Spleen (tissue), 11 donors: ENCODE measurements around the gene STARD13. TPM values are rescaled to one million over a fixed set of nuclear protein-coding genes. Genes with fewer than 3 reads are reported as not detected.

ENCODE experiments used
- DNase-seq: peaks from one replicate; pipeline ENCODE4 v3.0.0-alpha.2; 2020
- H3K27ac ChIP-seq, 8 donors: fragments of 200-600 bp; sonication (generic) in 7 of 8; 1 replicate in 4 of 8; 2 replicates in 4 of 8; pipeline versions ENCODE4 v1.5.0 to v1.8.0; 2016 to 2021; ENCODE audit warnings: inconsistent platforms in 4 of 8, mild to moderate bottlenecking in 4 of 8, moderate library complexity in 1 of 8
- H3K27me3 ChIP-seq, 7 donors: fragments of 200-600 bp; sonication (generic) in 6 of 7; replicated peaks in 1 of 7; 1 replicate in 4 of 7; 2 replicates in 3 of 7; pipeline versions ENCODE4 v1.5.0 to v1.8.0; 2016 to 2021; ENCODE audit warnings: inconsistent platforms in 3 of 7, mild to moderate bottlenecking in 1 of 7
- H3K36me3 ChIP-seq, 6 donors: fragments of 200-600 bp; sonication (generic) in 5 of 6; 1 replicate in 4 of 6; 2 replicates in 2 of 6; pipeline versions ENCODE4 v1.5.0 to v1.8.0; 2016 to 2021; ENCODE audit warnings: inconsistent platforms in 2 of 6
- H3K4me1 ChIP-seq, 6 donors: fragments of 200-600 bp; sonication (generic) in 5 of 6; 1 replicate in 3 of 6; 2 replicates in 3 of 6; pipeline versions ENCODE4 v1.5.0 to v1.8.0; 2016 to 2021; ENCODE audit warnings: inconsistent platforms in 3 of 6
- H3K4me3 ChIP-seq, 8 donors: fragments of 200-600 bp; sonication (generic) in 7 of 8; 1 replicate in 4 of 8; 2 replicates in 4 of 8; pipeline versions ENCODE4 v1.5.0 to v1.8.0; 2016 to 2021; ENCODE audit warnings: inconsistent platforms in 4 of 8, mild to moderate bottlenecking in 4 of 8, moderate library complexity in 2 of 8
- H3K9me3 ChIP-seq, 8 donors: fragments of 200-600 bp; sonication (generic) in 7 of 8; 1 replicate in 4 of 8; 2 replicates in 4 of 8; pipeline versions ENCODE4 v1.5.0 to v1.8.0; 2016 to 2021; ENCODE audit warnings: inconsistent platforms in 4 of 8
- CTCF ChIP-seq, 11 experiments: fragments of 200-600 bp in 7 of 11; fragments of 450-650 bp in 4 of 11; sonication (generic) in 4 of 11; IDR thresholded peaks in 8 of 11; conservative IDR thresholded peaks in 3 of 11; 1 replicate in 7 of 11; 2 replicates in 4 of 11; pipeline versions ENCODE4 v1.4.0 to v1.8.0; 2016 to 2021; ENCODE audit warnings: antibody characterized with exemption in 11 of 11, inconsistent platforms in 4 of 11, mild to moderate bottlenecking in 1 of 11
- POLR2A ChIP-seq, 3 donors: fragments of 450-650 bp; IDR thresholded peaks; one replicate each; pipeline ENCODE4 v1.5.1; 2017; ENCODE audit warnings: antibody characterized with exemption in 3 of 3, mild to moderate bottlenecking in 1 of 3
- POLR2AphosphoS5 ChIP-seq, 3 donors: sonication (generic); formaldehyde crosslinking; IDR thresholded peaks; one replicate each; pipeline ENCODE4 v1.5.1; 2017; ENCODE audit warnings: antibody characterized with exemption in 3 of 3
- WGBS, 5 donors: extraction: QIAGEN DNeasy Blood & Tissue Kit in 3 of 5; methylation state at CpG; one replicate each; pipeline versions ENCODE4 v1.1.5 to v1.1.7; 2013 to 2018; 5-methylcytosine and 5-hydroxymethylcytosine counted together
- intact Hi-C: fragments of 100-400 bp; cut with DNase I; formaldehyde crosslinking; loops from one replicate; pipeline ENCODE4 v1.15.0; 2023; ENCODE audit warnings: low total_unique reads
- polyA plus RNA-seq, 3 donors: library from polyadenylated mRNA; stranded (reverse); fragments of 200-250 nt; gene quantifications; one replicate each; pipeline ENCODE4 v1.2.1, GENCODE V29; 2013
- total RNA-seq, 7 donors: library from RNA; depleted of rRNA in 3 of 7; stranded (reverse); fragments of >200 nt in 3 of 7; fragmentation: NEBNext Ultra II Directional in 4 of 7; extraction: Animal tissue kit (Norgen Biotek cat#: 25700) in 4 of 7; gene quantifications; one replicate each; pipeline versions ENCODE4 v1.1.0 to v1.2.1, GENCODE V29; 2016 to 2021
- donor health status: healthy with polysubstance abuse.
- donor health status: DM: no; HTN: no; CAD: no; lungs with moderate emphysema.
- donor health status: DM: no; HTN: no; CAD: no.
- donor health status: Bipolar disorder and iron deficiency.
- donor health status: healthy.
- donor health status: DM: no; HTN: no; CAD: no.
- donor health status: DM: yes; HTN: yes; CAD: no.

Gene STARD13
- total and polyA plus RNA-seq, 10 donors: 1.4 to 58.1 (median 26.7) TPM

DNA sequence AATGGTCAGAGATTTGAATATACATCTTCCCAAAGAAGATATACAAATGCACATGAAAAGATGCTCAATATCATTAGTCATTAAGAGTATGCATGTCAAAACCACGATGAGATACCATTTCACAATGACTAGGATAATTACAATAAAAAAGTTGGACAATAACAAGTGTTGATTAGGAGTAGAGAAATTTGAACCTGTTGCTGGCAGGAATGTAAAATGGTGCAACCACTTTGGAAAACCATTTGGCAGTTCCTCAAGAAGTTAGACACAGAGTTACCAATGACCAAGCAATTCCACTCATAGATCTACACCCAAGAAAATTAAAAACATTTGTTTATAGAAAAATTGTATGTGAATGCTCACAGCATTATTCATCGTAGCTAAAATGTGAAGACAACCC, 33.2 kb upstream of the STARD13 start:
- no peak for TF ChIP-seq POLR2A (IDR thresholded peaks at IDR 0.05)
- no peak for TF ChIP-seq CTCF (IDR thresholded peaks at IDR 0.05 in 8 of 11, conservative IDR thresholded peaks at IDR 0.05 in 3 of 11)
- TF ChIP-seq POLR2AphosphoS5 (IDR thresholded peaks at IDR 0.05): no peak
- intact Hi-C loops: no loop called here
- Histone ChIP-seq H3K9me3 (peaks cover 0 to 7% (median 0%) of the 10 kb centered on the region in 8 donors), H3K27me3 (no peaks in the 10 kb centered on the region), H3K4me3 (no peak overlapping the region), H3K27ac (no peak overlapping the region), H3K4me1 (no peaks in the 10 kb centered on the region), H3K36me3 (no peaks in the 10 kb centered on the region)
- DNase-seq: no peak
- WGBS, 5 donors: 69 to 88% (median 82%) methylated on average over 2 of the region's 2 CpGs

DNA sequence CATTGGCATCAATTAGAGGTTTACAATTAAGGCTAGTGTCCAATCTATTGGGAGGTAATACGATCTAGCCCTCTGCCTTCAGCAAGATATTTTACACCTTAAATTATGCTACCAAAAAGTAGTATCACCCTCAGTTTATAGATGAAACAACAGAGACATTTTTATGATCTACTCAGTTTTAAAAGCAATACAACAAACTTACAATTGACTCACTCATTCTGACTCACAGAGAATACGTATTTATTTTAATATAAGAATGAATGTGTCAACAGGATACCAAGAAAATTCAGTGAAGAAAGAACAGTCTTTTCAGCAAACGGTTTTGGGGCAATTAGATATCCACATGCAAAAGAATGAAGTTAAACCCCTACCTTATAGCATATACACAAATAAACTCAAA, 32.5 kb upstream of the STARD13 start:
- peaks cover 0 to 7% (median 0%) of the 10 kb centered on the region in 8 donors for H3K9me3 ChIP-seq
- TF ChIP-seq CTCF (IDR thresholded peaks at IDR 0.05 in 8 of 11, conservative IDR thresholded peaks at IDR 0.05 in 3 of 11) (no peak), POLR2AphosphoS5 (IDR thresholded peaks at IDR 0.05) (no peak), POLR2A (IDR thresholded peaks at IDR 0.05) (no peak)
- H3K36me3 ChIP-seq: no peaks in the 10 kb centered on the region
- no peak for DNase-seq
- no peaks in the 10 kb centered on the region for H3K27me3 ChIP-seq
- intact Hi-C loops: no loop called here
- no peak overlapping the region for H3K4me3 ChIP-seq
- no peaks in the 10 kb centered on the region for H3K4me1 ChIP-seq
- no peak overlapping the region for H3K27ac ChIP-seq
- 83 to 94% (median 89%) methylated on average over 3 of the region's 3 CpGs for WGBS, 5 donors

DNA sequence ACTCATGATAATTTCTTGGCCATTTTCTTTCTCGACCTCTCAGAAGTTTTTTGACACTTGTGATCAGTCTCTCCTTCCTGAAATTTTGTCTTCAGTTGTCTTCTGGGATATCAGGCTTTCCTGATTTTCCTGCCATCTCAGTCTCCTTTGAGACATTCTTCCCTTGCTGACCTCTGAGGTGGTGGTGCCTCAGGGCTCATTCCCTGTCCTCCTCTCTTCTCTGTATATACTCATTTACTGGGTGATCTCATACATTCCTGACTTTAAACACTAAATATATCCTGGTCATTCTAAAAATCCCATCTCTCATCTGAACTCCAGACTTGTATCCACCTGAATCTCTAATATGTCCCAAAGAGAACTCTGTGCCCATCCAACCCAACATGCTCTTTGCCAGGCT, 31.3 kb upstream of the STARD13 start:
- intact Hi-C loops: no loop called here
- Histone ChIP-seq H3K27ac (no peak overlapping the region), H3K36me3 (no peaks in the 10 kb centered on the region), H3K4me1 (peaks cover 0 to 5% (median 0%) of the 10 kb centered on the region in 6 donors), H3K27me3 (no peaks in the 10 kb centered on the region), H3K9me3 (peaks cover 0 to 7% (median 0%) of the 10 kb centered on the region in 8 donors), H3K4me3 (no peak overlapping the region)
- TF ChIP-seq CTCF (IDR thresholded peaks at IDR 0.05 in 8 of 11, conservative IDR thresholded peaks at IDR 0.05 in 3 of 11): no peak
- no peak for TF ChIP-seq POLR2A (IDR thresholded peaks at IDR 0.05)
- no peak for TF ChIP-seq POLR2AphosphoS5 (IDR thresholded peaks at IDR 0.05)
- DNase-seq: no peak
- whole genome bisulfite sequencing, 5 donors: 74 to 87% (median 79%) methylated on average over 1 of the region's 1 CpG

DNA sequence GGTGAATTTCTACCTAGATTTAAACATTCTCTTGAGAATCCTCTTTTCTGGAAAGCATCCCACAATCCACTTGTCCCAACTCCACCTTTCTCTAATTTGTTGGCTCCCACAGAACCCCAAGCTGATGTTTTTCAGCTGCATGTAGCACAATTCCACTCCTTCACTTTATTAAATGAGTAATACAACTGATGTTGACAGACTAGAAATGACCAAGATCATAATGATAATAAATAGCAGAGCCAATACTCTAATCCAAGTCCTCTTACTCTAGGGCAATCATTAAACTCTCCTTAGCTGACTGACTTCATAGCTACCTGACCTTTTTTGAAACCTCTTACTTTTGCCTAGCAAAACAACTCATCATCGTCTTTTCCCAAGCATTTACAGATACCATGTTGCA, 27.9 kb upstream of the STARD13 start:
- Histone ChIP-seq H3K4me1 (peaks cover 0 to 5% (median 0%) of the 10 kb centered on the region in 6 donors), H3K4me3 (no peak overlapping the region), H3K27ac (no peak overlapping the region), H3K9me3 (peaks cover 0 to 1% (median 0%) of the 10 kb centered on the region in 8 donors), H3K36me3 (no peaks in the 10 kb centered on the region), H3K27me3 (no peaks in the 10 kb centered on the region)
- no peak for TF ChIP-seq POLR2AphosphoS5 (IDR thresholded peaks at IDR 0.05)
- no peak for TF ChIP-seq CTCF (IDR thresholded peaks at IDR 0.05 in 8 of 11, conservative IDR thresholded peaks at IDR 0.05 in 3 of 11)
- no peak for TF ChIP-seq POLR2A (IDR thresholded peaks at IDR 0.05)
- no peak for DNase-seq
- intact Hi-C loops: no loop called here
- 92 to 97% (median 93%) methylated on average over 1 of the region's 1 CpG for WGBS, 5 donors
